GM23338 (cell line): ENCODE measurements around the gene LSM12.

Experiments used
- CREB1 ChIP-seq: fragments of 250-450 bp; sonication (Bioruptor Pico); IDR thresholded peaks from 2 replicates; pipeline ENCODE4 v1.5.0; 2020; ENCODE audit warnings: low read depth, mild to moderate bottlenecking, moderate library complexity
- EZH2 ChIP-seq: fragments of 200-600 bp; sonication (generic); IDR thresholded peaks from one replicate; pipeline ENCODE4 v1.8.0; 2017; ENCODE audit warnings: antibody characterized with exemption, mild to moderate bottlenecking, low read depth; ENCODE audit not compliant: unreplicated experiment
- EZH2phosphoT487 ChIP-seq: fragments of 200-600 bp; sonication (generic); IDR thresholded peaks from one replicate; pipeline ENCODE4 v1.8.1; 2018; ENCODE audit warnings: antibody characterized with exemption; ENCODE audit not compliant: unreplicated experiment
- JUNB ChIP-seq: IDR thresholded peaks from one replicate; pipeline ENCODE4 v1.6.1; 2016; ENCODE audit warnings: antibody characterized with exemption; ENCODE audit not compliant: unreplicated experiment
- NANOG ChIP-seq: IDR thresholded peaks from 2 replicates; pipeline ENCODE4 v1.6.1; 2016; ENCODE audit warnings: antibody characterized with exemption, borderline replicate concordance
- POLR2AphosphoS5 ChIP-seq: IDR thresholded peaks from 2 replicates; pipeline ENCODE4 v1.6.1; 2016; ENCODE audit warnings: antibody characterized with exemption, low read depth
- STAT1 ChIP-seq: IDR thresholded peaks from one replicate; pipeline ENCODE4 v1.6.1; 2016; ENCODE audit warnings: antibody characterized with exemption; ENCODE audit not compliant: unreplicated experiment
- ZNF114 ChIP-seq: fragments of 250-450 bp; sonication (Bioruptor Pico); IDR thresholded peaks from 2 replicates; pipeline ENCODE4 v1.5.0; 2020; ENCODE audit warnings: mild to moderate bottlenecking, moderate library complexity
- TF ChIP-seq, protein P1 (sequence below), 2 experiments: fragments of 200-600 bp in 1 of 2; sonication (generic) in 1 of 2; conservative IDR thresholded peaks; 2 replicates each; pipeline versions ENCODE4 v1.5.1 to v1.6.1; 2016 to 2017; ENCODE audit warnings: antibody characterized with exemption in 2 of 2, low read depth in 2 of 2, mild to moderate bottlenecking in 2 of 2, moderate library complexity in 1 of 2
- TF ChIP-seq, protein P2 (sequence below): IDR thresholded peaks from one replicate; pipeline ENCODE4 v1.6.1; 2018; ENCODE audit warnings: antibody characterized with exemption; ENCODE audit not compliant: unreplicated experiment
- TF ChIP-seq, protein P3 (sequence below): fragments of 250-450 bp; sonication (Bioruptor Pico); IDR thresholded peaks from 2 replicates; pipeline ENCODE4 v1.5.0; 2020; ENCODE audit warnings: mild to moderate bottlenecking, moderate library complexity

DNA sequence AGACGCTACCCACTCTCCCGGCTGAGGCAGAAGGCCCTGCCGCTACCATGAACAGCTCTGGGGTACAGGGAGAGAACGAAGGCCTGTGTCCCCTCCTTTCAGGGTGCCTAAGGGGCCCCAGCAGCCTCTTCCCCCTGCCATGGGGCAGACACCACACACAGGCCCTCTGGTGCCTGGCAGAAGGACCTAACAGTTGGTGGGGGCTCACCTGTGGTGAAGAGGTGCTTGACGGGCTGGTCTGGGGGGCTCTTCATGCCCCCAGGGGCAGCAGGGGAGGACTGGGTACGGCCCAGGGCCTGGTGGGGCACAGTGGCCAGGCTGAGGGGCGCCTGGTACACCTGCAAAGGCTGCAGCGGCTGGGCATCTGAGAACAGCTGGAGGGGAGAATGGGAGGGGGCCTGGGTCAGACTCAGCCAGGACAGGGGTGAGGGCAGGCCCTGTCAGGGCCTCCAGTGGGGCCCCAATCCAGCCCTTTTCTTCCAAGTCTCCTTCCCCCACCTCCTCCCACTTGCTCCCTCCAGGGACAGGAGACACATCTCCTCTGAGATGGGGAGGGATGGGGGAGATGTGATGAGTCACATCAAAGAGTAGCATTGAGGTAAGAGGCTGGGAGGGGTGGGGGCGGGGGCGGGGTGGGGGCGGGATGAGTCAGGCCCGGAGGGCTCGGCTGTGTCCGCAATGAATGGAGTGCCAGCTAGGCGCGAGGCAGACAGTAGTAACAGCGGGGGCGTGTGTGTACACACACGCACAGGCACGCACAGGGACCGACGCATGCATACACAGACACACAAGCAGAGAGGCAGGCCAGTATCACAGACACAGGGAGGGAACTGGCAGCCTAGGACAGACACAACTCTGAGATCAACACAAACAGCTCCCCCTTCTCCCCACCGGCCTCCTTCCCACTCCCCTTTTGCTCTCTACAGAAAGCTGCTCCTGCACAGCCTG is 20.2 kb upstream of the LSM12 start:
- TF ChIP-seq, protein P1, sequence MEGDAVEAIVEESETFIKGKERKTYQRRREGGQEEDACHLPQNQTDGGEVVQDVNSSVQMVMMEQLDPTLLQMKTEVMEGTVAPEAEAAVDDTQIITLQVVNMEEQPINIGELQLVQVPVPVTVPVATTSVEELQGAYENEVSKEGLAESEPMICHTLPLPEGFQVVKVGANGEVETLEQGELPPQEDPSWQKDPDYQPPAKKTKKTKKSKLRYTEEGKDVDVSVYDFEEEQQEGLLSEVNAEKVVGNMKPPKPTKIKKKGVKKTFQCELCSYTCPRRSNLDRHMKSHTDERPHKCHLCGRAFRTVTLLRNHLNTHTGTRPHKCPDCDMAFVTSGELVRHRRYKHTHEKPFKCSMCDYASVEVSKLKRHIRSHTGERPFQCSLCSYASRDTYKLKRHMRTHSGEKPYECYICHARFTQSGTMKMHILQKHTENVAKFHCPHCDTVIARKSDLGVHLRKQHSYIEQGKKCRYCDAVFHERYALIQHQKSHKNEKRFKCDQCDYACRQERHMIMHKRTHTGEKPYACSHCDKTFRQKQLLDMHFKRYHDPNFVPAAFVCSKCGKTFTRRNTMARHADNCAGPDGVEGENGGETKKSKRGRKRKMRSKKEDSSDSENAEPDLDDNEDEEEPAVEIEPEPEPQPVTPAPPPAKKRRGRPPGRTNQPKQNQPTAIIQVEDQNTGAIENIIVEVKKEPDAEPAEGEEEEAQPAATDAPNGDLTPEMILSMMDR (conservative IDR thresholded peaks at IDR 0.05; ENCODE audit: low read depth in 2 of 2): no peak
- TF ChIP-seq CREB1 (CRISPR knock-in tag): no peak
- no peak for TF ChIP-seq EZH2
- TF ChIP-seq POLR2AphosphoS5: no peak; the same call in 1 of the 2 replicates
- TF ChIP-seq JUNB: no peak
- no peak for TF ChIP-seq STAT1
- TF ChIP-seq, protein P2, sequence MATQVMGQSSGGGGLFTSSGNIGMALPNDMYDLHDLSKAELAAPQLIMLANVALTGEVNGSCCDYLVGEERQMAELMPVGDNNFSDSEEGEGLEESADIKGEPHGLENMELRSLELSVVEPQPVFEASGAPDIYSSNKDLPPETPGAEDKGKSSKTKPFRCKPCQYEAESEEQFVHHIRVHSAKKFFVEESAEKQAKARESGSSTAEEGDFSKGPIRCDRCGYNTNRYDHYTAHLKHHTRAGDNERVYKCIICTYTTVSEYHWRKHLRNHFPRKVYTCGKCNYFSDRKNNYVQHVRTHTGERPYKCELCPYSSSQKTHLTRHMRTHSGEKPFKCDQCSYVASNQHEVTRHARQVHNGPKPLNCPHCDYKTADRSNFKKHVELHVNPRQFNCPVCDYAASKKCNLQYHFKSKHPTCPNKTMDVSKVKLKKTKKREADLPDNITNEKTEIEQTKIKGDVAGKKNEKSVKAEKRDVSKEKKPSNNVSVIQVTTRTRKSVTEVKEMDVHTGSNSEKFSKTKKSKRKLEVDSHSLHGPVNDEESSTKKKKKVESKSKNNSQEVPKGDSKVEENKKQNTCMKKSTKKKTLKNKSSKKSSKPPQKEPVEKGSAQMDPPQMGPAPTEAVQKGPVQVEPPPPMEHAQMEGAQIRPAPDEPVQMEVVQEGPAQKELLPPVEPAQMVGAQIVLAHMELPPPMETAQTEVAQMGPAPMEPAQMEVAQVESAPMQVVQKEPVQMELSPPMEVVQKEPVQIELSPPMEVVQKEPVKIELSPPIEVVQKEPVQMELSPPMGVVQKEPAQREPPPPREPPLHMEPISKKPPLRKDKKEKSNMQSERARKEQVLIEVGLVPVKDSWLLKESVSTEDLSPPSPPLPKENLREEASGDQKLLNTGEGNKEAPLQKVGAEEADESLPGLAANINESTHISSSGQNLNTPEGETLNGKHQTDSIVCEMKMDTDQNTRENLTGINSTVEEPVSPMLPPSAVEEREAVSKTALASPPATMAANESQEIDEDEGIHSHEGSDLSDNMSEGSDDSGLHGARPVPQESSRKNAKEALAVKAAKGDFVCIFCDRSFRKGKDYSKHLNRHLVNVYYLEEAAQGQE: no peak
- TF ChIP-seq, protein P3, sequence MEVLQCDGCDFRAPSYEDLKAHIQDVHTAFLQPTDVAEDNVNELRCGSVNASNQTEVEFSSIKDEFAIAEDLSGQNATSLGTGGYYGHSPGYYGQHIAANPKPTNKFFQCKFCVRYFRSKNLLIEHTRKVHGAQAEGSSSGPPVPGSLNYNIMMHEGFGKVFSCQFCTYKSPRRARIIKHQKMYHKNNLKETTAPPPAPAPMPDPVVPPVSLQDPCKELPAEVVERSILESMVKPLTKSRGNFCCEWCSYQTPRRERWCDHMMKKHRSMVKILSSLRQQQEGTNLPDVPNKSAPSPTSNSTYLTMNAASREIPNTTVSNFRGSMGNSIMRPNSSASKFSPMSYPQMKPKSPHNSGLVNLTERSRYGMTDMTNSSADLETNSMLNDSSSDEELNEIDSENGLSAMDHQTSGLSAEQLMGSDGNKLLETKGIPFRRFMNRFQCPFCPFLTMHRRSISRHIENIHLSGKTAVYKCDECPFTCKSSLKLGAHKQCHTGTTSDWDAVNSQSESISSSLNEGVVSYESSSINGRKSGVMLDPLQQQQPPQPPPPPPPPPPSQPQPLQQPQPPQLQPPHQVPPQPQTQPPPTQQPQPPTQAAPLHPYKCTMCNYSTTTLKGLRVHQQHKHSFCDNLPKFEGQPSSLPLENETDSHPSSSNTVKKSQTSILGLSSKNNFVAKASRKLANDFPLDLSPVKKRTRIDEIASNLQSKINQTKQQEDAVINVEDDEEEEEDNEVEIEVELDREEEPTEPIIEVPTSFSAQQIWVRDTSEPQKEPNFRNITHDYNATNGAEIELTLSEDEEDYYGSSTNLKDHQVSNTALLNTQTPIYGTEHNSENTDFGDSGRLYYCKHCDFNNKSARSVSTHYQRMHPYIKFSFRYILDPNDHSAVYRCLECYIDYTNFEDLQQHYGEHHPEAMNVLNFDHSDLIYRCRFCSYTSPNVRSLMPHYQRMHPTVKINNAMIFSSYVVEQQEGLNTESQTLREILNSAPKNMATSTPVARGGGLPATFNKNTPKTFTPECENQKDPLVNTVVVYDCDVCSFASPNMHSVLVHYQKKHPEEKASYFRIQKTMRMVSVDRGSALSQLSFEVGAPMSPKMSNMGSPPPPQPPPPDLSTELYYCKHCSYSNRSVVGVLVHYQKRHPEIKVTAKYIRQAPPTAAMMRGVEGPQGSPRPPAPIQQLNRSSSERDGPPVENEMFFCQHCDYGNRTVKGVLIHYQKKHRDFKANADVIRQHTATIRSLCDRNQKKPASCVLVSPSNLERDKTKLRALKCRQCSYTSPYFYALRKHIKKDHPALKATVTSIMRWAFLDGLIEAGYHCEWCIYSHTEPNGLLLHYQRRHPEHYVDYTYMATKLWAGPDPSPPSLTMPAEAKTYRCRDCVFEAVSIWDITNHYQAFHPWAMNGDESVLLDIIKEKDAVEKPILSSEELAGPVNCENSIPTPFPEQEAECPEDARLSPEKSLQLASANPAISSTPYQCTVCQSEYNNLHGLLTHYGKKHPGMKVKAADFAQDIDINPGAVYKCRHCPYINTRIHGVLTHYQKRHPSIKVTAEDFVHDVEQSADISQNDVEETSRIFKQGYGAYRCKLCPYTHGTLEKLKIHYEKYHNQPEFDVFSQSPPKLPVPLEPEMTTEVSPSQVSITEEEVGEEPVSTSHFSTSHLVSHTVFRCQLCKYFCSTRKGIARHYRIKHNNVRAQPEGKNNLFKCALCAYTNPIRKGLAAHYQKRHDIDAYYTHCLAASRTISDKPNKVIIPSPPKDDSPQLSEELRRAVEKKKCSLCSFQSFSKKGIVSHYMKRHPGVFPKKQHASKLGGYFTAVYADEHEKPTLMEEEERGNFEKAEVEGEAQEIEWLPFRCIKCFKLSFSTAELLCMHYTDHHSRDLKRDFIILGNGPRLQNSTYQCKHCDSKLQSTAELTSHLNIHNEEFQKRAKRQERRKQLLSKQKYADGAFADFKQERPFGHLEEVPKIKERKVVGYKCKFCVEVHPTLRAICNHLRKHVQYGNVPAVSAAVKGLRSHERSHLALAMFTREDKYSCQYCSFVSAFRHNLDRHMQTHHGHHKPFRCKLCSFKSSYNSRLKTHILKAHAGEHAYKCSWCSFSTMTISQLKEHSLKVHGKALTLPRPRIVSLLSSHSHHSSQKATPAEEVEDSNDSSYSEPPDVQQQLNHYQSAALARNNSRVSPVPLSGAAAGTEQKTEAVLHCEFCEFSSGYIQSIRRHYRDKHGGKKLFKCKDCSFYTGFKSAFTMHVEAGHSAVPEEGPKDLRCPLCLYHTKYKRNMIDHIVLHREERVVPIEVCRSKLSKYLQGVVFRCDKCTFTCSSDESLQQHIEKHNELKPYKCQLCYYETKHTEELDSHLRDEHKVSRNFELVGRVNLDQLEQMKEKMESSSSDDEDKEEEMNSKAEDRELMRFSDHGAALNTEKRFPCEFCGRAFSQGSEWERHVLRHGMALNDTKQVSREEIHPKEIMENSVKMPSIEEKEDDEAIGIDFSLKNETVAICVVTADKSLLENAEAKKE (CRISPR knock-in tag): no peak
- TF ChIP-seq ZNF114: no peak
- TF ChIP-seq NANOG: no peak
- TF ChIP-seq EZH2phosphoT487: no peak
